ENCODE results near the gene RAMACL.
A peak's percentile ranks its signal among the peaks of the same experiment; 100 is the strongest.
"Not testable (repeated sequence)": the region's sequence is repeated elsewhere in the genome, so short reads cannot be mapped to it uniquely, and the experiment has no call there.

RAMACL gene

GRCh38 chr6:166541876-166542579, 44.5 kb downstream of the RAMACL start:
- no peak for TF ChIP-seq CTCF (IDR thresholded peaks at IDR 0.05; ENCODE audit: low read depth, low read length)
- no peak overlapping the region for H3K4me3 ChIP-seq (replicated peaks in 1 of 2; ENCODE audit: low read depth in 2 of 2, low read length in 2 of 2)
- DNase-seq (ENCODE audit: low read depth in 2 of 2): no peak

- DNase-seq (ENCODE audit: low read depth in 2 of 2): no peak
- TF ChIP-seq CTCF (IDR thresholded peaks at IDR 0.05; ENCODE audit: low read depth, low read length): no peak
- H3K4me3 ChIP-seq (replicated peaks in 1 of 2; ENCODE audit: low read depth in 2 of 2, low read length in 2 of 2): no peak overlapping the region
These were observed 45.1 kb downstream of the RAMACL start for GRCh38 chr6:166541366-166541765.

GRCh38 chr6:166540631-166541331, 45.7 kb downstream of the RAMACL start:
- TF ChIP-seq CTCF (IDR thresholded peaks at IDR 0.05; ENCODE audit: low read depth, low read length): no peak
- DNase-seq (ENCODE audit: low read depth in 2 of 2): peak in 1 of 2 donors; percentile 69
- H3K4me3 ChIP-seq (replicated peaks in 1 of 2; ENCODE audit: low read depth in 2 of 2, low read length in 2 of 2): no peak overlapping the region

GRCh38 chr6:166539543-166539942, 46.9 kb downstream of the RAMACL start:
- H3K4me3 ChIP-seq (replicated peaks in 1 of 2; ENCODE audit: low read depth in 2 of 2, low read length in 2 of 2): no peak overlapping the region
- no peak for TF ChIP-seq CTCF (IDR thresholded peaks at IDR 0.05; ENCODE audit: low read depth, low read length)
- DNase-seq (ENCODE audit: low read depth in 2 of 2): no peak

GRCh38 chr6:166539011-166539385, 47.5 kb downstream of the RAMACL start:
- not testable (repeated sequence) for H3K4me3 ChIP-seq (replicated peaks in 1 of 2; ENCODE audit: low read depth in 2 of 2, low read length in 2 of 2)

GRCh38 chr6:166538297-166539010, 48.0 kb downstream of the RAMACL start:
- no peak for TF ChIP-seq CTCF (IDR thresholded peaks at IDR 0.05; ENCODE audit: low read depth, low read length)
- no peak for DNase-seq (ENCODE audit: low read depth in 2 of 2)
- no peak overlapping the region for H3K4me3 ChIP-seq (replicated peaks in 1 of 2; ENCODE audit: low read depth in 2 of 2, low read length in 2 of 2)

More at GRCh38 chr6:166539011-166539385, 47.5 kb downstream of the RAMACL start:
- not testable (repeated sequence) for DNase-seq (ENCODE audit: low read depth in 2 of 2)
